GM12878 (cell line): ENCODE data around the gene MEX3D. TPM values are rescaled to one million over a fixed set of nuclear protein-coding genes. Genes with fewer than 3 reads are reported as not detected.

Source experiments
- ATAC-seq: fragments of 200-7000 bp; cut with Tn5 transposase; 3 replicates; pipeline ENCODE4 v1.9.1; 2020; ENCODE audit warnings: mild to moderate bottlenecking, moderate library complexity
- BruUV-seq: library from RNA; stranded (reverse); fragments of 400-500 nt; replicated peaks from 2 replicates; lab custom pipeline; 2021; lab: Mats Ljungman, UMichigan
- CTCF ChIA-PET: fragments of 300-600 bp; sonication (Branson Sonifier 250); formaldehyde crosslinking; extraction: SDS; loops from one replicate; lab custom pipeline; 2021; ENCODE audit warnings: inconsistent platforms; lab: Yijun Ruan, JAX
- POLR2A ChIA-PET: fragments of 350-600 bp; formaldehyde crosslinking; extraction: SDS; loops from one replicate; lab custom pipeline; 2021; ENCODE audit warnings: inconsistent platforms; lab: Charles Lee
- RAD21 ChIA-PET: fragments of 300-600 bp; sonication (Branson Sonifier 250); formaldehyde crosslinking; loops from one replicate; lab custom pipeline; 2023; ENCODE audit warnings: antibody characterized with exemption; ENCODE audit not compliant: unreplicated experiment; lab: Charles Lee
- SMC1A ChIA-PET: fragments of 300-600 bp; sonication (Branson Sonifier 250); formaldehyde crosslinking; loops from one replicate; lab custom pipeline; 2023; ENCODE audit not compliant: unreplicated experiment, uncharacterized antibody; lab: Charles Lee
- DNase-seq: peaks from one replicate; pipeline ENCODE4 v3.0.0-alpha.2; 2011; ENCODE audit warnings: low read depth, low spot score
- FAIRE-seq: peaks from 3 replicates; lab custom pipeline; 2011; peaks lifted over from hg19 to GRCh38; lab: Jason Lieb, UNC
- H2AFZ ChIP-seq: 2 replicates; pipeline ENCODE4 v1.6.0; 2011; ENCODE audit warnings: low read depth, low read length, control low read depth; ENCODE audit not compliant: control insufficient read depth
- H3K27ac ChIP-seq: 2 replicates; pipeline ENCODE4 v1.5.1; 2011; ENCODE audit warnings: control low read depth; ENCODE audit not compliant: control insufficient read depth, insufficient read depth
- H3K27me3 ChIP-seq, 2 experiments: replicated peaks in 1 of 2; 2 replicates each; pipeline versions ENCODE4 v1.6.0 to v1.6.1; 2011; ENCODE audit warnings: low read length in 1 of 2; ENCODE audit not compliant: control insufficient read depth in 2 of 2, insufficient read depth in 2 of 2
- H3K36me3 ChIP-seq, 2 experiments: 2 replicates each; pipeline ENCODE4 v1.5.1; 2011; ENCODE audit warnings: low read length in 1 of 2; ENCODE audit not compliant: control insufficient read depth in 2 of 2, insufficient read depth in 2 of 2
- H3K4me1 ChIP-seq: 2 replicates; pipeline ENCODE4 v1.6.1; 2011; ENCODE audit warnings: mild to moderate bottlenecking, low read length, moderate library complexity, mixed read lengths; ENCODE audit not compliant: control insufficient read depth, insufficient read depth
- H3K4me2 ChIP-seq: 2 replicates; pipeline ENCODE4 v1.6.0; 2011; ENCODE audit warnings: control low read depth; ENCODE audit not compliant: control insufficient read depth, insufficient read depth
- H3K4me3 ChIP-seq: fragments of 200-600 bp; sonication (generic); 2 replicates; pipeline ENCODE4 v1.5.1; 2016
- H3K79me2 ChIP-seq: 2 replicates; pipeline ENCODE4 v1.6.0; 2011; ENCODE audit warnings: low read length; ENCODE audit not compliant: control insufficient read depth, insufficient read depth
- H3K9ac ChIP-seq: 2 replicates; pipeline ENCODE4 v1.8.0; 2011; ENCODE audit warnings: low read length, control low read depth, mixed read lengths; ENCODE audit not compliant: control insufficient read depth, insufficient read depth
- H3K9me3 ChIP-seq: replicated peaks from 3 replicates; pipeline ENCODE4 v1.5.1; 2011; ENCODE audit warnings: mild to moderate bottlenecking, low read length; ENCODE audit not compliant: control insufficient read depth, insufficient read depth
- H4K20me1 ChIP-seq: 2 replicates; pipeline ENCODE4 v1.6.0; 2011; ENCODE audit not compliant: control insufficient read depth, insufficient read depth
- CHD4 ChIP-seq: fragments of 200-600 bp; sonication (generic); IDR thresholded peaks from 2 replicates; pipeline ENCODE4 v1.6.1; 2016; ENCODE audit warnings: mild to moderate bottlenecking
- CREB1 ChIP-seq: IDR thresholded peaks from 2 replicates; pipeline ENCODE4 v1.6.1; 2012; ENCODE audit warnings: low read depth, mild to moderate bottlenecking, inconsistent platforms
- HDGF ChIP-seq: fragments of 450-650 bp; IDR thresholded peaks from 2 replicates; pipeline ENCODE4 v1.6.1; 2016; ENCODE audit warnings: antibody characterized with exemption
- JUNB ChIP-seq: IDR thresholded peaks from 2 replicates; pipeline ENCODE4 v1.6.1; 2016; ENCODE audit warnings: antibody characterized with exemption, mild to moderate bottlenecking
- KDM1A ChIP-seq: fragments of 200-600 bp; sonication (generic); IDR thresholded peaks from 2 replicates; pipeline ENCODE4 v1.6.1; 2016; ENCODE audit warnings: borderline replicate concordance
- NBN ChIP-seq: fragments of 450-650 bp; IDR thresholded peaks from 2 replicates; pipeline ENCODE4 v1.6.1; 2016
- POLR2A ChIP-seq: IDR thresholded peaks from 2 replicates; pipeline ENCODE4 v1.6.1; 2011; ENCODE audit warnings: low read depth, mild to moderate bottlenecking, low read length
- SMAD1 ChIP-seq: fragments of 450-650 bp; IDR thresholded peaks from 2 replicates; pipeline ENCODE4 v1.6.1; 2018; ENCODE audit warnings: mild to moderate bottlenecking, low read depth; ENCODE audit not compliant: partially characterized antibody
- SMAD5 ChIP-seq: IDR thresholded peaks from 2 replicates; pipeline ENCODE4 v1.6.1; 2016; ENCODE audit warnings: antibody characterized with exemption, low read depth
- SUZ12 ChIP-seq: fragments of 200-600 bp; sonication (generic); IDR thresholded peaks from one replicate; pipeline ENCODE4 v1.6.1; 2018; ENCODE audit warnings: antibody characterized with exemption, mild to moderate bottlenecking; ENCODE audit not compliant: unreplicated experiment
- TBL1XR1 ChIP-seq: IDR thresholded peaks from 2 replicates; pipeline ENCODE4 v1.6.1; 2012; ENCODE audit warnings: low read depth, low read length, improper control_type of control experiment
- ZSCAN29 ChIP-seq: fragments of 450-650 bp; IDR thresholded peaks from 2 replicates; pipeline ENCODE4 v1.6.1; 2017; ENCODE audit warnings: mild to moderate bottlenecking, moderate library complexity
- WGBS: methylation state at CpG from one replicate; pipeline ENCODE4 v1.1.6; 2016; ENCODE audit warnings: low lambda C conversion rate; ENCODE audit not compliant: insufficient replicate concordance, insufficient coverage; ENCODE audit errors: missing lambda C conversion rate; 5-methylcytosine and 5-hydroxymethylcytosine counted together
- in situ Hi-C: fragments of 300-500 bp; cut with MboI; formaldehyde crosslinking; loops from 9 replicates; pipeline ENCODE4 v1.14.3; 2018; ENCODE audit warnings: mixed read lengths
- intact Hi-C: fragments of 100-400 bp; cut with micrococcal nuclease; formaldehyde crosslinking; loops from one replicate; pipeline ENCODE4 v1.14.2; 2022; ENCODE audit not compliant: unreplicated experiment
- polyA plus RNA-seq, 11 experiments: library from polyadenylated mRNA; depleted of rRNA in 4 of 11; unstranded in 6 of 11; stranded (reverse) in 5 of 11; fragments of >200 nt; fragmentation: Nextera tagmentation in 4 of 11; fragmentation: Illumina TruSeq in 1 of 11; extraction: Ambion mirVana in 4 of 11; extraction: Trizol in 1 of 11; gene quantifications; 1 replicate in 1 of 11; 2 replicates in 10 of 11; pipeline versions ENCODE4 v1.2.1 to v1.2.3, GENCODE V29; 2011 to 2016; ENCODE audit warnings: inconsistent platforms in 2 of 11, missing spikeins in 2 of 11, low read depth in 1 of 11
- total RNA-seq, 4 experiments: library from RNA; depleted of rRNA in 3 of 4; stranded (reverse); fragments of >200 nt in 3 of 4; fragmentation: Illumina TruSeq in 1 of 4; extraction: Trizol in 1 of 4; gene quantifications; 2 replicates each; pipeline versions ENCODE4 v1.2.1 to v1.2.3, GENCODE V29; 2013 to 2021
- TF ChIP-seq, protein P1 (sequence below): fragments of 450-650 bp; IDR thresholded peaks from 2 replicates; pipeline ENCODE4 v1.6.1; 2017; ENCODE audit warnings: antibody characterized with exemption, mild to moderate bottlenecking, moderate library complexity
- TF ChIP-seq, protein P2 (sequence below): fragments of 450-650 bp; IDR thresholded peaks from 2 replicates; pipeline ENCODE4 v1.6.1; 2017; ENCODE audit warnings: mild to moderate bottlenecking, low read depth, inconsistent platforms; ENCODE audit not compliant: poor library complexity, severe bottlenecking
- TF ChIP-seq, protein P3 (sequence below): fragments of 450-650 bp; IDR thresholded peaks from 2 replicates; pipeline ENCODE4 v1.6.1; 2017; ENCODE audit warnings: mild to moderate bottlenecking

Gene MEX3D
- total and polyA plus RNA-seq, 10 of the 15 experiments (the other 5 are each of a cell fraction or from before 2014, with no cell fraction given), result 0.18 to 6.8 (median 0.81) TPM

DNA sequence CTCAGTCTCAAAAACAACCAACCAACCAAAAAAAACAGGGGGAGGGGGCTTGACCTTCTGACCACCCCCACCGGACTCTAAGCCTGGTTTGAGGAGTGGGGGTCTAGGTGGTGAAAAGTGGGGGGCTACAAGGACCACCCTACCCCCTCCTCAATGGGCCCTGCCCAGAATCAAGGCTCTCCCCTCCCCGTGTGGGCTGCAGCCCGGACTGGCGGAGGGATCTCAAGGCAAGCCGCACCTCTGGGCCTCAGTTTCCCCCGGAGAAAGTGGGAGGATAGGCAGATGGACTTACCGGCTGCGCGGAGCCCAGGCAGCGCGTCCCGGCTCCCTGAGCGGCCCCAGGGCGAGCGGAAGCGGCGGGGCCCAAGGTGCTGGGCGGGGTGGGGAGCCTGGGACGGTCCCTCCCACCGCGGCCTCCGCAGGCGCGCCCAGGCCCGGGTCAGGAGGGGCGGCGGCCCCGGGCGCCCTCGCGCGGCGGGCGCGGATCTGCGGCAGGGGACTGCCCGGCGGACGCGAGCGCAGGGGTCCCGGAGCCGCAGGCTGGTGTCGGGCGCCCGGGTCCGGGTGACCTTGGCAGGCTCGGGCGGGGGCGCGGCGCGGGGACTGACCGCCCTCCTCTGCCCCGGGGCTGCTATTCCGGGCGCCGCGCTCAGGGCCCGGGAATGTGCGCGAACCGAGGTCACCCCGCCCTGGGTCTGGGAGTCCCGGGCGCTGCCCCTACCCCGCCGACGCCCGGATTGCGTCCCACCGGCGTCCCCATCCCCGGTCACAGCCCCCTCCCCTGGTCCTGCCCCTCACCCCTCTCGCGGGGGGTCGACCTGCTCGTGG is 55.2 kb downstream of the MEX3D start, which contains the start of gene ADAMTSL5 (continued):
- TF ChIP-seq, protein P1, sequence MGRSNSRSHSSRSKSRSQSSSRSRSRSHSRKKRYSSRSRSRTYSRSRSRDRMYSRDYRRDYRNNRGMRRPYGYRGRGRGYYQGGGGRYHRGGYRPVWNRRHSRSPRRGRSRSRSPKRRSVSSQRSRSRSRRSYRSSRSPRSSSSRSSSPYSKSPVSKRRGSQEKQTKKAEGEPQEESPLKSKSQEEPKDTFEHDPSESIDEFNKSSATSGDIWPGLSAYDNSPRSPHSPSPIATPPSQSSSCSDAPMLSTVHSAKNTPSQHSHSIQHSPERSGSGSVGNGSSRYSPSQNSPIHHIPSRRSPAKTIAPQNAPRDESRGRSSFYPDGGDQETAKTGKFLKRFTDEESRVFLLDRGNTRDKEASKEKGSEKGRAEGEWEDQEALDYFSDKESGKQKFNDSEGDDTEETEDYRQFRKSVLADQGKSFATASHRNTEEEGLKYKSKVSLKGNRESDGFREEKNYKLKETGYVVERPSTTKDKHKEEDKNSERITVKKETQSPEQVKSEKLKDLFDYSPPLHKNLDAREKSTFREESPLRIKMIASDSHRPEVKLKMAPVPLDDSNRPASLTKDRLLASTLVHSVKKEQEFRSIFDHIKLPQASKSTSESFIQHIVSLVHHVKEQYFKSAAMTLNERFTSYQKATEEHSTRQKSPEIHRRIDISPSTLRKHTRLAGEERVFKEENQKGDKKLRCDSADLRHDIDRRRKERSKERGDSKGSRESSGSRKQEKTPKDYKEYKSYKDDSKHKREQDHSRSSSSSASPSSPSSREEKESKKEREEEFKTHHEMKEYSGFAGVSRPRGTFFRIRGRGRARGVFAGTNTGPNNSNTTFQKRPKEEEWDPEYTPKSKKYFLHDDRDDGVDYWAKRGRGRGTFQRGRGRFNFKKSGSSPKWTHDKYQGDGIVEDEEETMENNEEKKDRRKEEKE, result no peak
- TF ChIP-seq, protein P2, sequence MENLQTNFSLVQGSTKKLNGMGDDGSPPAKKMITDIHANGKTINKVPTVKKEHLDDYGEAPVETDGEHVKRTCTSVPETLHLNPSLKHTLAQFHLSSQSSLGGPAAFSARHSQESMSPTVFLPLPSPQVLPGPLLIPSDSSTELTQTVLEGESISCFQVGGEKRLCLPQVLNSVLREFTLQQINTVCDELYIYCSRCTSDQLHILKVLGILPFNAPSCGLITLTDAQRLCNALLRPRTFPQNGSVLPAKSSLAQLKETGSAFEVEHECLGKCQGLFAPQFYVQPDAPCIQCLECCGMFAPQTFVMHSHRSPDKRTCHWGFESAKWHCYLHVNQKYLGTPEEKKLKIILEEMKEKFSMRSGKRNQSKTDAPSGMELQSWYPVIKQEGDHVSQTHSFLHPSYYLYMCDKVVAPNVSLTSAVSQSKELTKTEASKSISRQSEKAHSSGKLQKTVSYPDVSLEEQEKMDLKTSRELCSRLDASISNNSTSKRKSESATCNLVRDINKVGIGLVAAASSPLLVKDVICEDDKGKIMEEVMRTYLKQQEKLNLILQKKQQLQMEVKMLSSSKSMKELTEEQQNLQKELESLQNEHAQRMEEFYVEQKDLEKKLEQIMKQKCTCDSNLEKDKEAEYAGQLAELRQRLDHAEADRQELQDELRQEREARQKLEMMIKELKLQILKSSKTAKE, result no peak

DNA sequence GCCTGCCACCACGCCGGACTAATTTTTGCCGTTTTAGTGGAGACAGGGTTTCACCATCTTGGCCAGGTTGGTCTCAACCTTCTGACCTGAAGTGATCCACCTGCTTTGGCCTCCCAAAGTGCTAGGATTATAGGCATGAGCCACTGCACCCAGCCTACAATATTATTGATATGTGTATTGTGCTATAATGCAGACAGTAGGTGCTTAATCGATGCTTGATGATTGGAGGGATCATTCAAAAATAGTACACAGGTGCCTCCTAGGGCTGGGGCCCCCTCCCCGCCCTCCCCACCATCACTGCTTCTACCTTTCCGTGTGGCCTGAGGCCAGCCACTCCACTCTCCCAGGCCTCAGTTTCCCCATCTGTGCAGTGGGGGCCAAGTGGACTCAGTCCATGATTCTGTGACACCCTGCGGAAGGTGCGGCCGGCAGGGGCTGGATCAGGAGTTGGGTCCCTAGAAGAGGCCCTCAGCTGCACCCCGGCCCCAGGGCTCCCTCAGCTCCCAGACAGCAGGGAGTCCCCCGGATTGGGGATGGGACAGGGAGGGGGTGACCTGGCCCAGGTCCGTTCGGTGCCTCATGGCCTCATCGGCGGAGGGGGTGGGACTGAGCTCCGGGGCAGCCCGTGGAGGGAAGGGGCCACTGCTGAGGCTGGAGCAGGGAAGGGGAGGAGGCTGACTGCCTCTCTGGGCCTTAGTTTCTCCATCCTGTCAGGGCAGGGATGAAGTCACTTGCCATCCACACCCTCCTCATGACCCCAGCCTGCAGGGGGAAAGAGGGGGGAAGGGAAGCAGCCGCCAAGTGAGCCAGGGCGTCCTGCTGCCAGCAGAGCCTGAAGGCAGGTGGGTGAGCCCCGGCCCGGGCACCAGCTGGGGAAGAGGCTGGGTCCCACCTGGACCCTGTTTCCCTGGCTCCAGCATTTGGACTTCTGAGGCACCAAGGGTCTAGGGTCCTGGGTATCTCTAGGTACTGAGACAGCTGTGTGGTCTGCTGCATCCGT is 56.5 kb downstream of the MEX3D start:
- no peak for DNase-seq
- Histone ChIP-seq H3K9me3 (no peaks in the 10 kb centered on the region; the same call in 2 of the 3 replicates), H3K4me2 (no peak overlapping the region), H3K4me1 (no peaks in the 10 kb centered on the region), H2AFZ (no peak overlapping the region), H3K36me3 (no peaks in the 10 kb centered on the region), H3K9ac (no peak overlapping the region), H4K20me1 (no peaks in the 10 kb centered on the region), H3K4me3 (no peak overlapping the region), H3K27me3 (no peaks in the 10 kb centered on the region; a peak in 1 of 4 replicates), H3K79me2 (no peaks in the 10 kb centered on the region), H3K27ac (no peak overlapping the region)
- ChIA-PET RAD21 (no interaction called here), CTCF (no interaction called here), SMC1A (no interaction called here), POLR2A (no interaction called here)
- in situ Hi-C loops, result no loop called here
- FAIRE-seq, result no peak
- no peak for ATAC-seq
- 32% methylated on average over 20 of the region's 22 CpGs for WGBS
- BruUV-seq, result no TSS peak
- intact Hi-C loops, result no loop called here
- no peak for TF ChIP-seq HDGF
- no peak for TF ChIP-seq POLR2A
- no peak for TF ChIP-seq ZSCAN29
- TF ChIP-seq JUNB, result no peak
- no peak for TF ChIP-seq CREB1
- no peak for TF ChIP-seq TBL1XR1
- TF ChIP-seq SMAD5, result no peak
- no peak for TF ChIP-seq KDM1A
- no peak for TF ChIP-seq SUZ12
- TF ChIP-seq NBN, result no peak
- TF ChIP-seq, protein P3, sequence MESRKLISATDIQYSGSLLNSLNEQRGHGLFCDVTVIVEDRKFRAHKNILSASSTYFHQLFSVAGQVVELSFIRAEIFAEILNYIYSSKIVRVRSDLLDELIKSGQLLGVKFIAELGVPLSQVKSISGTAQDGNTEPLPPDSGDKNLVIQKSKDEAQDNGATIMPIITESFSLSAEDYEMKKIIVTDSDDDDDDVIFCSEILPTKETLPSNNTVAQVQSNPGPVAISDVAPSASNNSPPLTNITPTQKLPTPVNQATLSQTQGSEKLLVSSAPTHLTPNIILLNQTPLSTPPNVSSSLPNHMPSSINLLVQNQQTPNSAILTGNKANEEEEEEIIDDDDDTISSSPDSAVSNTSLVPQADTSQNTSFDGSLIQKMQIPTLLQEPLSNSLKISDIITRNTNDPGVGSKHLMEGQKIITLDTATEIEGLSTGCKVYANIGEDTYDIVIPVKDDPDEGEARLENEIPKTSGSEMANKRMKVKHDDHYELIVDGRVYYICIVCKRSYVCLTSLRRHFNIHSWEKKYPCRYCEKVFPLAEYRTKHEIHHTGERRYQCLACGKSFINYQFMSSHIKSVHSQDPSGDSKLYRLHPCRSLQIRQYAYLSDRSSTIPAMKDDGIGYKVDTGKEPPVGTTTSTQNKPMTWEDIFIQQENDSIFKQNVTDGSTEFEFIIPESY, result no peak
- TF ChIP-seq CHD4, result no peak
- no peak for TF ChIP-seq SMAD1
